SK-N-SH (cell line): Measurements from ENCODE around the gene TRA2A. TPM values are rescaled to one million over a fixed set of nuclear protein-coding genes. Genes with fewer than 3 reads are reported as not detected.
A peak's percentile ranks its signal among the peaks of the same experiment; 100 is the strongest.

ENCODE experiments used
- CTCF ChIA-PET: fragments of 300-600, 350-600 bp; formaldehyde crosslinking; extraction: SDS; loops from one replicate; lab custom pipeline; 2021; lab: Yijun Ruan, JAX
- POLR2A ChIA-PET: fragments of 350-600 bp; sonication (Branson Sonifier 250); formaldehyde crosslinking; extraction: SDS; loops from one replicate; lab custom pipeline; 2020; ENCODE audit warnings: antibody characterized with exemption, inconsistent platforms; lab: Yijun Ruan, JAX
- DNase-seq: peaks from one replicate; pipeline ENCODE4 v3.0.0; 2012
- H2AFZ ChIP-seq: fragments of 200-600 bp; sonication (generic); 2 replicates; pipeline ENCODE4 v1.8.1; 2016; ENCODE audit warnings: antibody characterized with exemption, mild to moderate bottlenecking, low read depth
- H3F3A ChIP-seq: fragments of 200-600 bp; sonication (generic); replicated peaks from 2 replicates; pipeline ENCODE3; 2016; ENCODE audit warnings: antibody characterized with exemption, mild to moderate bottlenecking; ENCODE audit not compliant: insufficient read depth
- H3K27ac ChIP-seq, 2 experiments: fragments of 200-500 bp in 1 of 2; fragments of 200-600 bp in 1 of 2; sonication (Bioruptor generic) in 1 of 2; sonication (generic), shearing (Covaris generic) in 1 of 2; 2 replicates each; pipeline versions ENCODE4 v1.5.1 to v1.6.1; 2014 to 2016; ENCODE audit warnings: low read depth in 2 of 2, inconsistent platforms in 1 of 2, low read length in 1 of 2, mild to moderate bottlenecking in 1 of 2, mixed read lengths in 1 of 2
- H3K27me3 ChIP-seq: fragments of 200-600 bp; sonication (generic), shearing (Covaris generic); 2 replicates; pipeline ENCODE4 v1.6.1; 2016; ENCODE audit warnings: mixed run types; ENCODE audit not compliant: insufficient read depth
- H3K36me3 ChIP-seq, 2 experiments: fragments of 200-500 bp in 1 of 2; fragments of 200-600 bp in 1 of 2; sonication (Bioruptor generic) in 1 of 2; sonication (generic) in 1 of 2; replicated peaks in 1 of 2; 2 replicates each; pipeline versions ENCODE3 to v1.5.1; 2014 to 2016; ENCODE audit warnings: low read length in 1 of 2, mild to moderate bottlenecking in 1 of 2; ENCODE audit not compliant: insufficient read depth in 2 of 2, control insufficient read depth in 1 of 2
- H3K4me1 ChIP-seq, 2 experiments: fragments of 200-500 bp in 1 of 2; fragments of 200-600 bp in 1 of 2; sonication (Bioruptor generic) in 1 of 2; sonication (generic), shearing (Covaris generic) in 1 of 2; 2 replicates each; pipeline versions ENCODE4 v1.5.1 to v1.6.1; 2014 to 2016; ENCODE audit warnings: low read depth in 1 of 2, low read length in 1 of 2, mixed run types in 1 of 2; ENCODE audit not compliant: insufficient read depth in 2 of 2, control insufficient read depth in 1 of 2
- H3K4me2 ChIP-seq: fragments of 200-600 bp; sonication (generic), shearing (Covaris generic); 2 replicates; pipeline ENCODE4 v1.6.1; 2017; ENCODE audit warnings: mixed run types
- H3K4me3 ChIP-seq, 2 experiments: fragments of 200-500 bp in 1 of 2; fragments of 200-600 bp in 1 of 2; sonication (Bioruptor generic) in 1 of 2; sonication (generic), shearing (Covaris generic) in 1 of 2; 2 replicates each; pipeline versions ENCODE4 v1.5.1 to v1.8.1; 2014 to 2016; ENCODE audit warnings: low read depth in 2 of 2, inconsistent platforms in 1 of 2, low read length in 1 of 2, mild to moderate bottlenecking in 1 of 2, mixed read lengths in 1 of 2, moderate library complexity in 1 of 2
- H3K79me2 ChIP-seq: fragments of 200-600 bp; sonication (generic); 2 replicates; pipeline ENCODE4 v1.8.1; 2017; ENCODE audit warnings: mild to moderate bottlenecking; ENCODE audit not compliant: insufficient read depth
- H3K9ac ChIP-seq: fragments of 200-600 bp; sonication (generic); 2 replicates; pipeline ENCODE4 v1.6.1; 2017; ENCODE audit warnings: mixed run types
- H3K9me2 ChIP-seq: fragments of 200-600 bp; sonication (generic); 2 replicates; pipeline ENCODE4 v1.6.1; 2017; ENCODE audit warnings: mixed run types
- H3K9me3 ChIP-seq: fragments of 200-600 bp; sonication (generic); 2 replicates; pipeline ENCODE4 v1.6.1; 2017; ENCODE audit warnings: mixed run types, mild to moderate bottlenecking, moderate library complexity
- H4K20me1 ChIP-seq: fragments of 200-600 bp; sonication (generic); 2 replicates; pipeline ENCODE4 v1.6.1; 2017; ENCODE audit warnings: mild to moderate bottlenecking, mixed run types; ENCODE audit not compliant: insufficient read depth
- FOXJ3 ChIP-seq: sonication (generic); formaldehyde crosslinking; IDR thresholded peaks from 2 replicates; pipeline ENCODE4 v1.5.1; 2020; ENCODE audit warnings: mild to moderate bottlenecking, missing genetic modification reagents
- MXI1 ChIP-seq: IDR thresholded peaks from 2 replicates; pipeline ENCODE4 v1.6.1; 2012; ENCODE audit warnings: mild to moderate bottlenecking, low read depth, low read length, improper control_type of control experiment
- NRF1 ChIP-seq: IDR thresholded peaks from 2 replicates; pipeline ENCODE4 v1.6.1; 2012; ENCODE audit warnings: low read depth, mild to moderate bottlenecking, low read length
- RAD21 ChIP-seq: IDR thresholded peaks from 2 replicates; pipeline ENCODE4 v1.6.1; 2012; ENCODE audit warnings: mild to moderate bottlenecking, low read length
- RXRA ChIP-seq: IDR thresholded peaks from 2 replicates; pipeline ENCODE4 v1.4.0; 2012; ENCODE audit warnings: low read depth, mild to moderate bottlenecking, borderline replicate concordance
- SIN3A ChIP-seq: IDR thresholded peaks from 2 replicates; pipeline ENCODE4 v1.6.1; 2012; ENCODE audit warnings: low read depth, mild to moderate bottlenecking, low read length, moderate library complexity, borderline replicate concordance
- SMC3 ChIP-seq: IDR thresholded peaks from 2 replicates; pipeline ENCODE4 v1.6.1; 2012; ENCODE audit warnings: low read depth, low read length, improper control_type of control experiment
- TAF1 ChIP-seq: IDR thresholded peaks from 2 replicates; pipeline ENCODE4 v1.6.1; 2012; ENCODE audit warnings: low read depth, mild to moderate bottlenecking, low read length, moderate library complexity, borderline replicate concordance
- USF1 ChIP-seq: IDR thresholded peaks from 2 replicates; pipeline ENCODE4 v1.4.0; 2012; ENCODE audit warnings: low read depth, borderline replicate concordance
- USF2 ChIP-seq: fragments of 150-350 bp; IDR thresholded peaks from 2 replicates; pipeline ENCODE4 v1.6.1; 2017; ENCODE audit warnings: antibody characterized with exemption, low read length, low read depth, borderline replicate concordance
- WGBS: methylation state at CpG from one replicate; pipeline ENCODE4 v1.1.6; 2017; ENCODE audit warnings: low lambda C conversion rate; 5-methylcytosine and 5-hydroxymethylcytosine counted together
- polyA plus RNA-seq, 3 experiments: library from polyadenylated mRNA; depleted of rRNA; stranded (reverse); fragments of >200 nt; gene quantifications; 2 replicates each; pipeline ENCODE4 v1.2.3, GENCODE V29; 2012
- TF ChIP-seq, protein P1 (sequence below): IDR thresholded peaks from 2 replicates; pipeline ENCODE4 v1.4.0; 2012; ENCODE audit warnings: low read depth
- TF ChIP-seq, protein P2 (sequence below): fragments of 150-350 bp; IDR thresholded peaks from 2 replicates; pipeline ENCODE4 v1.6.1; 2016; ENCODE audit warnings: mild to moderate bottlenecking, low read depth, low read length

The TRA2A gene
- polyA plus RNA-seq, 1 of the 3 experiments (the other 2 are of a cell fraction) = 62.1 TPM

DNA sequence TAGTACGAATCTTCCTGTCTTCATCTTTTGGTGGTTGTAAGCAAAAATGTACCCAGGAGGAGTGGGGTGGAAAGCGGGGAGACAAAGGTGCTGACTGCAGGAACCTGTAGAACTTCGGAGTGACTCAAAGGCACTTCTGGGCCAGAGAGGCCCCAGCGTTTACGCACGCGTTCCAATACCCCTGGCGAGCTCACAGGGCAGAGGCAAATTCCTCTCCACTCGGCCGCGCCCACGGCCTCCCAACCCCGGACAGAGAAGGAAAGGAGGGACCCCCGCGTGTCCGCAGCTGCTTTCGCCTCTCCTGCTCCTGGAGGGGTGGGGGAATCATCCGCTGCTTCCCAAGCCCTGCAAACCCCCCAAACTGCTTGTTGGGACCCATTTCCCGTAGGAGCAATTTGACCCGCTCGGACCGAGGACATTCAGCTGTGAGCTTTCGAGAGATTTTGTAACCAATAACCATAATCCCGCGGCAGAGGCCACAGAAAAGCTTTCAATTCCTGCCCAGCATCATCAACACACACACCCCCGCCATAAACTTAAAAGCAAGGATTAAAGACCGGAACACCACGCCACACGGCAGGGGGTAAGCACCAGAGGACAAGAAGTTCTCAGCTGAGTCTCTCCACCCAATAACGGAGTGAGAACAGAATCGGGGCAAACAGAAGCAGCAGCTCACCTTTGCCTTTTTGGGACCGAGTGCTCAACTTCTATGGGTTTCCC lies 63.8 kb downstream of the TRA2A start:
- Histone ChIP-seq H3K4me1 (peaks cover 29 to 44% of the 10 kb centered on the region in 2 experiments), H3K27ac (peak overlapping the region; percentile 93 to 96), H4K20me1 (peaks cover 50% of the 10 kb centered on the region), H3K9me3 (no peaks in the 10 kb centered on the region), H3K79me2 (peaks cover 88% of the 10 kb centered on the region), H3K4me3 (peak overlapping the region; percentile 88 to 89), H2AFZ (0 out of 2 replicates have a peak overlapping the region, but pooled peaks have one; percentile 30), H3K4me2 (peak overlapping the region; percentile 94), H3K27me3 (no peaks in the 10 kb centered on the region), H3F3A (peaks cover 25% of the 10 kb centered on the region), H3K36me3 (peaks cover 8 to 15% of the 10 kb centered on the region in 2 experiments), H3K9ac (peak overlapping the region; percentile 91), H3K9me2 (no peaks in the 10 kb centered on the region; the same call in 1 of the 2 replicates)
- under 1% methylated on average over 28 of the region's 32 CpGs for WGBS
- TF ChIP-seq TAF1 (peak; percentile 32; the same call in 1 of the 2 replicates), RAD21 (no peak), FOXJ3 (CRISPR knock-in tag) (no peak), USF1 (no peak), MXI1 (peak; percentile 64), SIN3A (0 out of 2 replicates have a peak, but pooled peaks have one; percentile 10), NRF1 (no peak), USF2 (no peak)
- TF ChIP-seq, protein P1, sequence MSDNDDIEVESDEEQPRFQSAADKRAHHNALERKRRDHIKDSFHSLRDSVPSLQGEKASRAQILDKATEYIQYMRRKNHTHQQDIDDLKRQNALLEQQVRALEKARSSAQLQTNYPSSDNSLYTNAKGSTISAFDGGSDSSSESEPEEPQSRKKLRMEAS = 0 out of 2 replicates have a peak, but pooled peaks have one; percentile 49
- TF ChIP-seq, protein P2, sequence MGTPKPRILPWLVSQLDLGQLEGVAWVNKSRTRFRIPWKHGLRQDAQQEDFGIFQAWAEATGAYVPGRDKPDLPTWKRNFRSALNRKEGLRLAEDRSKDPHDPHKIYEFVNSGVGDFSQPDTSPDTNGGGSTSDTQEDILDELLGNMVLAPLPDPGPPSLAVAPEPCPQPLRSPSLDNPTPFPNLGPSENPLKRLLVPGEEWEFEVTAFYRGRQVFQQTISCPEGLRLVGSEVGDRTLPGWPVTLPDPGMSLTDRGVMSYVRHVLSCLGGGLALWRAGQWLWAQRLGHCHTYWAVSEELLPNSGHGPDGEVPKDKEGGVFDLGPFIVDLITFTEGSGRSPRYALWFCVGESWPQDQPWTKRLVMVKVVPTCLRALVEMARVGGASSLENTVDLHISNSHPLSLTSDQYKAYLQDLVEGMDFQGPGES = no peak
- peak; percentile 48 for DNase-seq
- CTCF ChIA-PET = interaction anchor here (0.8 to 3.2 kb wide), 12 partner anchors 22 to 283 kb away, joined by 3 to 14 read pairs (median 4); no protein-coding TSS in a partner anchor
- POLR2A ChIA-PET = interaction anchor here (0.8 to 1.5 kb wide), 4 partner anchors 11 to 283 kb away, joined by 3 to 4 read pairs (median 4); no protein-coding TSS in a partner anchor

- H3K4me2 ChIP-seq = peak overlapping the region; percentile 94
- peak; percentile 28; the same call in 1 of the 2 replicates for TF ChIP-seq MXI1
- no peak for TF ChIP-seq RXRA
- TF ChIP-seq SIN3A = peak; percentile 43; the same call in 1 of the 2 replicates
- TF ChIP-seq SMC3 = no peak
- ChIA-PET POLR2A (interaction anchor here (0.7 to 1.5 kb wide), 5 partner anchors 12 to 283 kb away, joined by 3 to 4 read pairs (median 4); partner anchors contain the start of gene TRA2A), CTCF (interaction anchor here (0.8 to 3.2 kb wide), 11 partner anchors 11 to 282 kb away, joined by 3 to 14 read pairs (median 5); no protein-coding TSS in a partner anchor)
- H3K9ac ChIP-seq = peak overlapping the region; percentile 91
- H3K27me3 ChIP-seq = no peaks in the 10 kb centered on the region
- peaks cover 8 to 15% of the 10 kb centered on the region in 2 experiments for H3K36me3 ChIP-seq
- no peaks in the 10 kb centered on the region; the same call in 1 of the 2 replicates for H3K9me2 ChIP-seq
- peak overlapping the region; percentile 88 to 89 for H3K4me3 ChIP-seq
- H3K27ac ChIP-seq = peak overlapping the region; percentile 93 to 96
- H3F3A ChIP-seq = peaks cover 19% of the 10 kb centered on the region
- peaks cover 88% of the 10 kb centered on the region for H3K79me2 ChIP-seq
- peaks cover 56% of the 10 kb centered on the region for H4K20me1 ChIP-seq
- H2AFZ ChIP-seq = 0 out of 2 replicates have a peak overlapping the region, but pooled peaks have one; percentile 30
- no peaks in the 10 kb centered on the region for H3K9me3 ChIP-seq
- WGBS = under 1% methylated on average over 11 of the region's 11 CpGs
- peak; percentile 39 for DNase-seq
- H3K4me1 ChIP-seq = peaks cover 30 to 39% of the 10 kb centered on the region in 2 experiments
Observed at GRCh38 chr7:23467291-23467805, 64.4 kb downstream of the TRA2A start.
